ENCODE results near the gene DNAH6. TPM values are rescaled to one million over a fixed set of nuclear protein-coding genes. Genes with fewer than 3 reads are reported as not detected.

Gene DNAH6
- total and polyA plus RNA-seq, 2 of the 8 experiments (the other 6 are each of a cell fraction or from before 2014, with no cell fraction given), result 0.06 to 0.43 TPM

- TF ChIP-seq FOSL1 (IDR thresholded peaks at IDR 0.05; ENCODE audit: insufficient read depth, low read depth, low read length) (no peak), SIX5 (IDR thresholded peaks at IDR 0.05; ENCODE audit: low read depth, low read length) (no peak), EZH2 (IDR thresholded peaks at IDR 0.05; ENCODE audit: low read depth, low read length, severe bottlenecking) (no peak), TBP (IDR thresholded peaks at IDR 0.05; ENCODE audit: low read depth, low read length) (no peak), SP4 (IDR thresholded peaks at IDR 0.05; ENCODE audit: low read length) (no peak), NANOG (IDR thresholded peaks at IDR 0.05; ENCODE audit: insufficient read depth, low read depth, low read length, poor library complexity, severe bottlenecking) (no peak), SUZ12 (IDR thresholded peaks at IDR 0.05; ENCODE audit: low read length) (no peak), NRF1 (IDR thresholded peaks at IDR 0.05; ENCODE audit: low read depth, low read length) (no peak), EP300 (IDR thresholded peaks at IDR 0.05; ENCODE audit: borderline replicate concordance in 1 of 2, low read depth in 2 of 2, low read length in 2 of 2) (no peak)
- ChIA-PET POLR2A (ENCODE audit: partially characterized antibody) (no interaction called here), CTCF (ENCODE audit: partially characterized antibody) (no interaction called here)
- DNase-seq (ENCODE audit: low read depth in 1 of 2, low spot score in 2 of 2) (no peak), FAIRE-seq (no peak)
- Histone ChIP-seq H2AFZ (ENCODE audit: low read length) (no peak overlapping the region), H3K79me1 (ENCODE audit: low read depth, low read length) (no peaks in the 10 kb centered on the region), H3K27me3 (replicated peaks in 1 of 4; ENCODE audit: control insufficient read depth in 3 of 4, extremely low read depth in 1 of 4, insufficient read depth in 3 of 4, low read length in 3 of 4) (no peaks in the 10 kb centered on the region), H3K56ac (replicated peaks; ENCODE audit: insufficient read length, low read depth, low read length) (no peak overlapping the region), H3K14ac (ENCODE audit: insufficient read length) (no peak overlapping the region), H2BK120ac (replicated peaks; ENCODE audit: low read depth, low read length) (no peak overlapping the region), H3K9ac (replicated peaks in 1 of 4; ENCODE audit: extremely low read depth in 1 of 4, low read depth in 3 of 4, low read length in 3 of 4) (no peak overlapping the region), H4K5ac (ENCODE audit: insufficient read length, low read depth, low read length) (no peak overlapping the region), H3K23ac (ENCODE audit: insufficient read length) (no peak overlapping the region), H2BK15ac (ENCODE audit: low read length) (no peak overlapping the region), H4K8ac (ENCODE audit: extremely low read depth, insufficient read depth, low read length) (no peak overlapping the region), H3K18ac (ENCODE audit: extremely low read depth, low read length) (no peak overlapping the region), H4K91ac (replicated peaks; ENCODE audit: insufficient read length, low read length) (no peak overlapping the region), H3K9me3 (ENCODE audit: insufficient read depth in 2 of 2, low read depth in 1 of 2, low read length in 1 of 2) (peaks cover 0 to 4% of the 10 kb centered on the region in 2 experiments; a peak in 1 of 4 replicates), H3K79me2 (ENCODE audit: control insufficient read depth in 1 of 2, insufficient read depth in 2 of 2, low read length in 2 of 2) (no peaks in the 10 kb centered on the region), H2BK5ac (ENCODE audit: low read depth, low read length) (no peak overlapping the region), H3K4me1 (replicated peaks in 1 of 4; ENCODE audit: control insufficient read depth in 3 of 4, insufficient read depth in 4 of 4, low read length in 3 of 4) (no peaks in the 10 kb centered on the region), H2BK20ac (ENCODE audit: low read length) (no peak overlapping the region), H2AK5ac (ENCODE audit: low read depth, low read length) (no peak overlapping the region), H2BK12ac (ENCODE audit: low read depth, low read length) (no peak overlapping the region), H3K23me2 (ENCODE audit: low read depth, low read length) (no peaks in the 10 kb centered on the region), H3K4me3 (ENCODE audit: extremely low read depth in 1 of 4, insufficient read depth in 2 of 4, low read depth in 3 of 4, low read length in 4 of 4) (no peak overlapping the region), H3K4me2 (ENCODE audit: insufficient read depth in 1 of 2, low read depth in 2 of 2, low read length in 2 of 2) (no peak overlapping the region), H4K20me1 (replicated peaks in 1 of 2; ENCODE audit: control insufficient read depth in 1 of 2, insufficient read depth in 2 of 2, low read length in 2 of 2) (no peaks in the 10 kb centered on the region), H3K27ac (ENCODE audit: low read depth, low read length) (no peak overlapping the region), H3K36me3 (ENCODE audit: control insufficient read depth in 2 of 4, insufficient read depth in 4 of 4, low read length in 3 of 4) (no peaks in the 10 kb centered on the region), H3K4ac (replicated peaks; ENCODE audit: insufficient read length, low read depth, low read length) (no peak overlapping the region)
- 88% methylated on average over 3 of the region's 3 CpGs; no CpG with 5 or more reads in 1 of the 2 experiments for WGBS, 2 experiments (ENCODE audit: extremely low coverage in 1 of 2, insufficient coverage in 1 of 2, insufficient read length in 1 of 2, insufficient replicate concordance in 2 of 2, low coverage in 1 of 2, low lambda C conversion rate in 2 of 2, missing lambda C conversion rate in 1 of 2)
These were observed 39.9 kb downstream of the DNAH6 start for GRCh38 chr2:84556190-84556589.
